H1 (cell line): Measurements from ENCODE around the gene TOMM22. TPM values are rescaled to one million over a fixed set of nuclear protein-coding genes. Genes with fewer than 3 reads are reported as not detected.

ENCODE experiments used
- JUN ChIP-seq: IDR thresholded peaks from 2 replicates; pipeline ENCODE4 v1.6.1; 2011; ENCODE audit warnings: low read depth, mild to moderate bottlenecking, improper control_type of control experiment, low read length
- RBBP5 ChIP-seq: IDR thresholded peaks from 2 replicates; pipeline ENCODE4 v1.7.1; 2012; ENCODE audit warnings: low read depth, mild to moderate bottlenecking, inconsistent platforms, low read length, moderate library complexity, borderline replicate concordance
- polyA plus RNA-seq, 7 experiments: library from polyadenylated mRNA; depleted of rRNA in 3 of 7; stranded (reverse) in 5 of 7; unstranded in 2 of 7; fragments of >200 nt in 5 of 7; fragments of 200-250 nt in 2 of 7; gene quantifications; 1 replicate in 5 of 7; 2 replicates in 1 of 7; 4 replicates in 1 of 7; pipeline versions ENCODE4 v1.2.1 to v1.2.3, GENCODE V29; 2011 to 2013; ENCODE audit warnings: missing spikeins in 2 of 7, mixed read lengths in 2 of 7
- total RNA-seq: library from RNA; stranded (reverse); fragmentation: NEBNext Ultra II Directional; extraction: Animal tissue kit (Norgen Biotek cat#: 25700); gene quantifications from 2 replicates; pipeline ENCODE4 v1.2.1, GENCODE V29; 2021

Gene TOMM22
- total and polyA plus RNA-seq, 2 of the 8 experiments (the other 6 are each of a cell fraction or from before 2014, with no cell fraction given) = 84.0 to 125 TPM

GRCh38 chr22:38710351-38710750 lies 28.6 kb downstream of the TOMM22 start (continued):
- no peak for TF ChIP-seq JUN
- no peak for TF ChIP-seq RBBP5
